ENCODE results near the gene CCDC148.

Gene CCDC148

DNA sequence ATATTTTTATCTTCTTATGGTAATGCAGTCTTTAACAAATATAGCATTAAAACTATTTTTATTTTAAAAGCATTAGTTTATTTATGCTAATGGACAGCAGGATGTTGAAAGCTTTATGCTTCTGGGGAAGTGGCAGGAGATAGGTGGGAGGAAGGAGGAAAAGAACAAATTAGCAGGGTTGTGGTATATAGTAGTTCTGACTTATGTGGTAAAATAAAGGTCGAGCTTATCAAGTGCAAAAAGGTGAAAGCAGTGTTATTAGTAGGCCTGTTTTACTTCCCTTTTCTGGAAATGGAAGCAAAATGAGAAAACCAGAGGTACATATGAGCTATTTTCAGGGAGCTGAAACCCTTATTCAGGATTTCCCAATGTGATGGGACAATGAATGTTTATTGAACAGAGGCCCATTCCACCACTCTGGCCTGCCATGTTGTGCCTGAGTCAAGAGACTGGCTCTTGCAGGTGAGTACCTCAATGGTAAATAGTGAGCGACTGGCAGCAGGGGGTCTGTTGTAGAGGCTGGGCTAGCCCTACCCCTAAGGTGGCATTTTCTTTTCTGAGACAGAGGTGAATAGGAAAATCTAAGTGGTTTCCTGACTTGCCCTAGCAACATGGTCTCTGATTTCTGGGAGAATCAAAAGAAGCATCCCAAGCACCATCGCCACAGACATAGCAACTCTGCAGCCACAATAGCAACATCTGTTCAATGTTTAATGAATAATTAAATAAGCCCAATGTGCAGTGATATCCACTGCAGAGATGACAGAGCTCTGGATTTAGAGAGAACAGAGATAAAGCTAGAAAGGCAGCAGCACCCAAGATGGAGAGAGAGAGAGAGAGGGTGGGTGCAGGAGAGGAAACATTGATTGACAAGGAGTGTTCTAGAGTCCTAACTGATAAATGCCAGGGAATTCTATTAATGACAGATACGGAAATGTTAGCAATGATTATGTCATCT lies 235.2 kb downstream of the CCDC148 start:
- no peak overlapping the region for H3K4me3 ChIP-seq (replicated peaks; ENCODE audit: low read depth, low read length)
- TF ChIP-seq, protein P1, sequence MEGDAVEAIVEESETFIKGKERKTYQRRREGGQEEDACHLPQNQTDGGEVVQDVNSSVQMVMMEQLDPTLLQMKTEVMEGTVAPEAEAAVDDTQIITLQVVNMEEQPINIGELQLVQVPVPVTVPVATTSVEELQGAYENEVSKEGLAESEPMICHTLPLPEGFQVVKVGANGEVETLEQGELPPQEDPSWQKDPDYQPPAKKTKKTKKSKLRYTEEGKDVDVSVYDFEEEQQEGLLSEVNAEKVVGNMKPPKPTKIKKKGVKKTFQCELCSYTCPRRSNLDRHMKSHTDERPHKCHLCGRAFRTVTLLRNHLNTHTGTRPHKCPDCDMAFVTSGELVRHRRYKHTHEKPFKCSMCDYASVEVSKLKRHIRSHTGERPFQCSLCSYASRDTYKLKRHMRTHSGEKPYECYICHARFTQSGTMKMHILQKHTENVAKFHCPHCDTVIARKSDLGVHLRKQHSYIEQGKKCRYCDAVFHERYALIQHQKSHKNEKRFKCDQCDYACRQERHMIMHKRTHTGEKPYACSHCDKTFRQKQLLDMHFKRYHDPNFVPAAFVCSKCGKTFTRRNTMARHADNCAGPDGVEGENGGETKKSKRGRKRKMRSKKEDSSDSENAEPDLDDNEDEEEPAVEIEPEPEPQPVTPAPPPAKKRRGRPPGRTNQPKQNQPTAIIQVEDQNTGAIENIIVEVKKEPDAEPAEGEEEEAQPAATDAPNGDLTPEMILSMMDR (IDR thresholded peaks at IDR 0.05; ENCODE audit: low read length, missing control alignments): no peak
- no peak for DNase-seq (ENCODE audit: low read depth)

DNA sequence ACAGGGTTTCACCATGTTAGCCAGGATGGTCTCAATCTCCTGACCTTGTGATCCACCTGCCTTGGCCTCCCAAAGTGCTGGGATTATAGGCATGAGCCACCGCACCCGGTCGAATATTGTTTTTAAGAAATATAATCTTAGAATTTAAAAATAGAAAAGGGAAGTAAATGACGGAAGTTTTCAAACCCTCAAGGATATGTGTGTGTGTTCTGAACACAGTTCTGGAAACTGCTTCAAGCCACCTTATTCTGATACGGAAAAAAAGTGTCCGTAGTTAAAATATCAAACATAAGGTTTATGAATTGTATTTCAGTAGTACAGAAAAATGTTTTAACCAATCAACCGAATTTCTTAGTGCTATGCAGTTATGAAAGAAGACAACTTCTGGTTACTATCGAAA lies 239.0 kb downstream of the CCDC148 start:
- no peak for DNase-seq (ENCODE audit: low read depth)
- TF ChIP-seq, protein P1 (IDR thresholded peaks at IDR 0.05; ENCODE audit: low read length, missing control alignments): no peak
- H3K4me3 ChIP-seq (replicated peaks; ENCODE audit: low read depth, low read length): no peak overlapping the region

DNA sequence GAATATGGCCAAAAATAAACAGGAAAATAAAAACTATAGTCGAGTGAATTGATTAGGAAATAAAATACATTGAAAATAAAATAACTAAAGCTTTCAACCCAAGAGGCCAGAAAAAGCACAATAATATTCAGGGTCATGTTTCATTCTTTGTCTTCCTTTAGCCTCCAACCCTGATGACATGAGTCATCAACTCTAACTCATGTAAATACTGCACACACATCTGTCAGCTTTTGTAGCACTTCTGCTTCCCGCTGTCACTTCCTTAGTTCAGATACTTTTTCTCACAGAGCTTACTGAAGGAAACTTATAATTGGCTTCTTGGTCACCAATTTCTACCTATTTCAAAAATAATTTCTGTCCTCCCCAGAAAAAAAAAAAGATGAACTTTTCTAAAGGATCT lies 242.1 kb downstream of the CCDC148 start:
- TF ChIP-seq, protein P1 (IDR thresholded peaks at IDR 0.05; ENCODE audit: low read length, missing control alignments): no peak
- no peak overlapping the region for H3K4me3 ChIP-seq (replicated peaks; ENCODE audit: low read depth, low read length)
- peak; percentile 2 for DNase-seq (ENCODE audit: low read depth)

DNA sequence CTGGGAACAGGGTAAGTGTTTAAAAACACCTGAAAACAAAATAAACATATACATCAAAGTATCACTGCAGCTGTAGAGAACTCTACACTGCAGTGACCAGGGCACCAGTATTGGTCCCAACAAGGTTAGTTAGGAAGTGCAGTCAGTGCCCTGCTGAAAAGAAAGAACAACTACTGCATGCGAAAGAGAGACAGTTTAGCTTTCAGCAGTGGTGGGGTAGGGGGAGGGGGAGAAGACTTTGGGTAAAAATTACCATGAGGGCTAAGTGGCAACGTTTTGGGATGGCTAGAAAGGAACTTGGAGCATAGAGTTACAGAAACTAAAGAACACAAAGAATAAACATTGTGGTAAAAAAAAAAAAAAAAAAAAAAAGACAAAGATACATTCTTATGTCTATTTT lies 242.8 kb downstream of the CCDC148 start:
- H3K4me3 ChIP-seq (replicated peaks; ENCODE audit: low read depth, low read length): no peak overlapping the region
- TF ChIP-seq, protein P1 (IDR thresholded peaks at IDR 0.05; ENCODE audit: low read length, missing control alignments): no peak
- DNase-seq (ENCODE audit: low read depth): no peak

- TF ChIP-seq, protein P1 (IDR thresholded peaks at IDR 0.05; ENCODE audit: low read length, missing control alignments): no peak
- H3K4me3 ChIP-seq (replicated peaks; ENCODE audit: low read depth, low read length): no peak overlapping the region
- no peak for DNase-seq (ENCODE audit: low read depth)
Measured at GRCh38 chr2:158212301-158212700, 244.3 kb downstream of the CCDC148 start.

GRCh38 chr2:158211502-158211901 lies 245.1 kb downstream of the CCDC148 start:
- no peak for DNase-seq (ENCODE audit: low read depth)
- TF ChIP-seq, protein P1 (IDR thresholded peaks at IDR 0.05; ENCODE audit: low read length, missing control alignments): no peak
- no peak overlapping the region for H3K4me3 ChIP-seq (replicated peaks; ENCODE audit: low read depth, low read length)

Measured in fibroblast of pulmonary artery (primary cell).